ENCODE data around the gene MPV17.
"Not testable (repeated sequence)": the region's sequence is repeated elsewhere in the genome, so short reads cannot be mapped to it uniquely, and the experiment has no call there.

The MPV17 gene

GRCh38 chr2:27322766-27323595, at the start of gene MPV17:
Gene MPV17, minus strand, starts transcription at chr2:27323097. Its CDS starts 580 bp downstream, at chr2:27322517.
- DNase-seq: peak; percentile 85 to 86

DNA sequence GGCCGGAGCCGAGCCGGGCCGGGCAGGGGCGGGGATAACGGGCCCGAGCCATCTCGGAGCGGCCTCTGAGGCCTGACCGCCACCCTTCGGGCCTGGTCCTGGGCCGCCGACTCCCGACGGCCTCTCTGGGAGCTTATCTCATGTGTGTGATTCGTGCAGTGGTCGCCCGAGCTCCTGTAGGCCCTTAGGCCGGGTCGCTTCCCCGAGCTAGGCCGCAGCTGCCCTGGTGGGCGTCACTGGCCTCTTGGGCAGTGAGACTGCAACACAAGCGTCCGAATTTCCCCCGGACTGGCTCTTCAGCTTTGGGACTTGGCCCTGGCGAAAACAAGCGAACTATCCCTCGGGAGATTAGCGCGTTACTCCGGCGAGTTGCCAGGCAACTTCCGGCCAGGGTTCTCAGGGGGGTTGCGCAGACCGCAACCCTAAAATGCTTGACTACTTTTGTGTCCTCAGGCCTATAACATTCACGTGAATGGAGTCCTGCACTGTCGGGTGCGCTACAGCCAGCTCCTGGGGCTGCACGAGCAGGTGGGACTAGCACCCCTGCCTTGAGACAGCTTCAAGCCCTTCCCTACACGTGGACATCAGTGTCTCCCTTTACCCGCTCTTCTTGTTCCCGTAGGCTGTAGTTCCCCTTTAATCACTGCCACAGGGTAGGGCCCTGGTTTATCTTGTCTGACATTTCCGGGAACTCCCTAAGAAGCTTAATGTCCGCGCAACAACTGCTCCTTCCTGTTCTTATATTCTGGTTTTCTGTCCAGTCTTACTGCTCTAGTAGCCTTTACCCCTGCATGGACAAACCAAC, 48.1 kb upstream of the MPV17 start:
- DNase-seq: peak in 1 of 2 donors; percentile 30

- peak; percentile 98 to 99 for DNase-seq
These were observed 47.3 kb upstream of the MPV17 start, which contains the start of the genes EIF2B4 and SNX17 for GRCh38 chr2:27370026-27370815. Gene EIF2B4, minus strand, starts transcription at chr2:27370338. Its CDS starts 24 bp downstream, at chr2:27370314. Gene SNX17, plus strand, starts transcription at chr2:27370616. Its CDS starts 128 bp downstream, at chr2:27370744.

GRCh38 chr2:27369471-27370025, 46.7 kb upstream of the MPV17 start:
- DNase-seq: no peak

DNA sequence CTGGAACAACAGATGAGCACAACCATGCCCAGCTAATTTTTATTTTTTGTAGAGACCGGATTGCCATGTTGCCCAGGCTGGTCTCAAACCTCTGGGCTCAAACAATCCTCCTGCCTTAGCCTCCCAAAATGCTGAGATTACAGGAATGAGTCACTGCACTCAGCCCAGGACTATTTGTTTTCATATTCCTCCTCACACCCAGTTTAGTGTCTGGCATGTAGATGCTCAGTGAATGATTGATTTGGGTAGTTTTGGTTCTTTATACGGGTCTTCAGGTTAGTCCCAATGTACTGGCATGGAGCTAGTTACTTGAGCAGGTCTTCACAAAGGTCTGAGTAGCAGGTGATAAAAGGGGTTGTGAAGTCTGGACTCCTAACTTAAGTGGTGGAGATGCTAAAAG, 41.0 kb upstream of the MPV17 start:
- no peak for DNase-seq

- DNase-seq: no peak
These were observed 40.0 kb upstream of the MPV17 start for GRCh38 chr2:27362678-27363420.

DNA sequence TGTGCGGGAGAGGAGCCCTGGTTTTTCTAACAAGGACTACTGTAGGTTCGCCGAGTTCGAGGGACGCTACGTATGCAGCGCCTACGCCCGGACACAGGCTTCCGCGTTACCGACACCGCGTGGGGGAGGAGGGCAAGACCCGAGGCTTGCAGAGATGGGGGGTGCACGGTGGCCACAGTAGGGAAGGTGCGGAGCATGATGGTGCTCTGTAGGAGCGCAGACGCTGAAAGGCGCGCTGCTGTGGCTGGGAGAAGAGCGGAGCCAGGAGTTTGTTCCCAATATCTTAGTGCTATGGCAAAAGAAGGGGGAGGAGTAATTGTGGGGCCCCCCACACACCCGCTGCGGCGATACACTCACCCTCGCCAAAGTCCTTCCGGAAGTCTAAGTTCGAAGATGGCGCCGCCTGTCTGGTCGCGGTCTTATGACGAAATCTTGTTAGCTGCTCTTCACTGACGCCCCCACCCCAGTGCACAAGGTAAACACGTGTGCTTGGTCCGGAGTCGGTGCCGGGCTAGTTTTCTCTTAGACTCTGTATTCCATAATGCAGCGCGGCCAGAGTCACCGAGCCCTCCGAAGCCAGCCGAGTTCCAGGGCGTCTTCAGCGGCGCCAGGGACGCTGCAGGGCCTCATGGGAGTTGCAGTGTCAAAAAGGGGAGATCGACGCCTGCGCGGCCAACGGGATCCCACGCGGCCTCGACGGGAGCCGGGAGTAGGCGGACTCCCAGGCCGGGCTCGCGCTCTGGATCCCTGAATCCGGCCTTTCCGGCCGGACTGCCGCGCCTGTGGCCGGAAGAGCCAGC, 33.7 kb upstream of the MPV17 start, which contains the start of gene GTF3C2:
Gene GTF3C2 (minus strand): TSS at position 383 of the 800 bp plus-strand sequence. CDS start 13,210 bp downstream, outside the sequence.
- DNase-seq: peak; percentile 91 to 93

DNA sequence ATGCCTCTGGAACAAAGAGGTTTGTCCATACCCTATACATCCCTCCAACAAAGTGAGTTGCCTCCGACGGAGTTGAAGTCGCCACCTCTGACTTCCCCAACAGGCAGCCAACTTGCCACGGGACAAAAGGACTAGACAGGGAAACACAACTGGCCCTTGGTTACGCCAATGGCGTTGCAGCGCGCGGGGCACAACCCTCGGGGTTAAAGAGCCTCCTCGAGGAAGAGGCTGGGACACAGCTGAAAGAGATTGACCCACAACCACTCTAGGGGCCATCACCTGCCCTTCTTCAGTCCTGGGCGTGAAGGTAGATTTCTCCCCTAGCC, 33.1 kb upstream of the MPV17 start:
- no peak for DNase-seq

- DNase-seq: no peak
These were observed 31.7 kb upstream of the MPV17 start for GRCh38 chr2:27354597-27354927.

DNA sequence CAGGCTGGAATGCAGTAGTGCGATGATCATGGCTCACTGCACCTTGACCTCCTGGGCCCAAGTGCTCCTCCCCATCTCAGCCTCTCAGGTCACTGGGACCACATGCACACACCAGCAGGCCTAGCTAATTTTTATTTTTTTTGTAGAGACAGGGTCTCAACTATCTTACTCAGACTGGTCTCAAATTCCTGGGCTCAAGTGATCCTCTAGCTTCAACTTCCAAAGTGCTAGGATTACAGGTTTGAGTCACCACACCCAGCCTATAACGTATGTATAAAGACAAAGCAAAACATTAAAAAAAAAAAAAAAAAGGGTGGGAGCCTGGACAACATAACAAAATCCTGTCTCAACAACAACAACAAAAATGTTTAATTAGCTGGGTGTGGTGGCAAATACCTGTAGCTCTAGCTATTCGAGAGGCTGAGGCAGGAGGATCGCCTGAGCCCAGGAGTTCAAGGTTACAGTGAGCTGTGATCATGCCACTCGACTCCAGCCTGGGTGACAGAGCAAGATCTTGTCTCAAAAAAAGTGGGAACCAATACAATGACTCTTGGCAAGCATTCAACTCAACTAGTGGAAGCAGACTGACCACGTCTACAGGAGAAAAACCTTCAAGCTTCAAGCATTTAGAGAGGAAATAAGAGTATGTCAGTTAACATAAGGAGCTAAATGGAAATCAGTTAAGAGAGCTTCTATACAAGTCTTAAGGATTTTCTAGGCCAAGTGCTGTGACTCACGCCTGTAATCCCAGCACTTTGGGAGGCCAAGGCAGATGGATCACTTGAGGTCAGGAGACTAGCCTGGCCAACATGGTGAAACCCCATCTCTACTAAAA, 31.1 kb upstream of the MPV17 start:
- DNase-seq: no peak

GRCh38 chr2:27353386-27353761, 30.5 kb upstream of the MPV17 start:
- not testable (repeated sequence) for DNase-seq

- DNase-seq: no peak
These were observed 29.1 kb upstream of the MPV17 start for GRCh38 chr2:27351802-27352598.

- no peak for DNase-seq
These were observed 27.3 kb upstream of the MPV17 start for GRCh38 chr2:27350106-27350693.

GRCh38 chr2:27347641-27348040, 24.7 kb upstream of the MPV17 start:
- no peak for DNase-seq

- no peak for DNase-seq
These were observed 13.3 kb upstream of the MPV17 start for GRCh38 chr2:27336173-27336572.

- no peak for DNase-seq
These were observed 12.4 kb upstream of the MPV17 start for GRCh38 chr2:27335311-27335710.

GRCh38 chr2:27324720-27325119, 1.8 kb upstream of the MPV17 start:
- no peak for DNase-seq

- no peak for DNase-seq
These were observed 844 bp upstream of the MPV17 start for GRCh38 chr2:27323596-27324285.
